H1 (cell line): ENCODE results near the gene ZNF613. TPM values are rescaled to one million over a fixed set of nuclear protein-coding genes. Genes with fewer than 3 reads are reported as not detected.

Experiments
- CTCF ChIA-PET: fragments of 300-600 bp; sonication (Branson Sonifier 250); formaldehyde crosslinking; loops from one replicate; lab custom pipeline; 2021; ENCODE audit not compliant: partially characterized antibody; lab: Charles Lee
- POLR2A ChIA-PET: fragments of 300-600 bp; sonication (Branson Sonifier 250); formaldehyde crosslinking; loops from one replicate; lab custom pipeline; 2021; ENCODE audit warnings: inconsistent platforms; ENCODE audit not compliant: partially characterized antibody; lab: Charles Lee
- DNase-seq, 2 experiments: peaks; one replicate each; pipeline versions ENCODE4 v3.0.0 to v3.0.0-alpha.2; 2010 to 2022; ENCODE audit warnings: low spot score in 2 of 2, low read depth in 1 of 2, mixed read lengths in 1 of 2
- FAIRE-seq: peaks from 2 replicates; lab custom pipeline; 2011; peaks lifted over from hg19 to GRCh38; lab: Jason Lieb, UNC
- H2AFZ ChIP-seq: 2 replicates; pipeline ENCODE4 v1.8.1; 2012; ENCODE audit warnings: low read length, inconsistent platforms
- H2AK5ac ChIP-seq: 2 replicates; pipeline ENCODE4 v1.6.1; 2013; ENCODE audit warnings: low read depth, low read length
- H2BK120ac ChIP-seq: replicated peaks from 2 replicates; pipeline ENCODE3; 2013; ENCODE audit warnings: low read depth, low read length, inconsistent platforms
- H2BK12ac ChIP-seq: 2 replicates; pipeline ENCODE4 v1.6.1; 2013; ENCODE audit warnings: low read depth, low read length
- H2BK15ac ChIP-seq: 2 replicates; pipeline ENCODE4 v1.6.1; 2013; ENCODE audit warnings: low read length
- H2BK20ac ChIP-seq: 2 replicates; pipeline ENCODE4 v1.6.1; 2013; ENCODE audit warnings: low read length
- H2BK5ac ChIP-seq: 2 replicates; pipeline ENCODE4 v1.6.1; 2013; ENCODE audit warnings: low read depth, low read length
- H3K14ac ChIP-seq: 2 replicates; pipeline ENCODE4 v1.6.1; 2013; ENCODE audit warnings: inconsistent platforms; ENCODE audit not compliant: insufficient read length
- H3K18ac ChIP-seq: 2 replicates; pipeline ENCODE4 v1.6.1; 2013; ENCODE audit warnings: low read length; ENCODE audit errors: extremely low read depth
- H3K23ac ChIP-seq: 2 replicates; pipeline ENCODE4 v1.6.1; 2013; ENCODE audit warnings: inconsistent platforms; ENCODE audit not compliant: insufficient read length
- H3K23me2 ChIP-seq: 2 replicates; pipeline ENCODE4 v1.6.1; 2013; ENCODE audit warnings: low read depth, low read length
- H3K27ac ChIP-seq: 2 replicates; pipeline ENCODE4 v1.6.1; 2011; ENCODE audit warnings: low read depth, low read length, inconsistent platforms
- H3K27me3 ChIP-seq, 4 experiments: replicated peaks in 1 of 4; 1 replicate in 1 of 4; 2 replicates in 3 of 4; pipeline versions ENCODE4 v1.6.1 to v1.8.1; 2011 to 2013; ENCODE audit warnings: low read length in 3 of 4, mild to moderate bottlenecking in 3 of 4, inconsistent platforms in 2 of 4, mixed read lengths in 2 of 4, moderate library complexity in 1 of 4; ENCODE audit not compliant: control insufficient read depth in 3 of 4, insufficient read depth in 3 of 4; ENCODE audit errors: extremely low read depth in 1 of 4
- H3K36me3 ChIP-seq, 4 experiments: 2 replicates each; pipeline versions ENCODE4 v1.6.1 to v1.8.1; 2011 to 2013; ENCODE audit warnings: mild to moderate bottlenecking in 4 of 4, low read length in 3 of 4, moderate library complexity in 2 of 4, control low read depth in 1 of 4, inconsistent platforms in 1 of 4; ENCODE audit not compliant: insufficient read depth in 4 of 4, control insufficient read depth in 2 of 4
- H3K4ac ChIP-seq: replicated peaks from 2 replicates; pipeline ENCODE3; 2013; ENCODE audit warnings: low read length, low read depth, mixed read lengths, inconsistent platforms; ENCODE audit not compliant: insufficient read length
- H3K4me1 ChIP-seq, 4 experiments: replicated peaks in 1 of 4; 1 replicate in 1 of 4; 2 replicates in 3 of 4; pipeline versions ENCODE4 v1.6.1 to v1.8.1; 2011 to 2013; ENCODE audit warnings: low read length in 3 of 4, inconsistent platforms in 2 of 4, mixed read lengths in 1 of 4; ENCODE audit not compliant: insufficient read depth in 4 of 4, control insufficient read depth in 3 of 4
- H3K4me2 ChIP-seq, 2 experiments: 2 replicates each; pipeline versions ENCODE4 v1.6.1 to v1.8.1; 2011 to 2013; ENCODE audit warnings: low read depth in 2 of 2, low read length in 2 of 2, control low read depth in 1 of 2, inconsistent platforms in 1 of 2, mild to moderate bottlenecking in 1 of 2; ENCODE audit not compliant: insufficient read depth in 1 of 2
- H3K4me3 ChIP-seq, 4 experiments: fragments of 200-600, 300-600 bp in 1 of 4; sonication (generic), shearing (Covaris generic), sonication (Bioruptor Twin) in 1 of 4; 2 replicates each; pipeline versions ENCODE4 v1.5.1 to v1.8.1; 2011 to 2016; ENCODE audit warnings: low read length in 4 of 4, low read depth in 3 of 4, control low read depth in 2 of 4, inconsistent platforms in 2 of 4, mild to moderate bottlenecking in 2 of 4, mixed read lengths in 1 of 4, moderate library complexity in 1 of 4; ENCODE audit not compliant: insufficient read depth in 2 of 4; ENCODE audit errors: extremely low read depth in 1 of 4
- H3K56ac ChIP-seq: replicated peaks from 2 replicates; pipeline ENCODE3; 2013; ENCODE audit warnings: low read depth, mild to moderate bottlenecking, mixed read lengths, low read length, inconsistent platforms; ENCODE audit not compliant: insufficient read length
- H3K79me1 ChIP-seq: 2 replicates; pipeline ENCODE4 v1.6.1; 2013; ENCODE audit warnings: low read depth, low read length, control low read depth
- H3K79me2 ChIP-seq, 2 experiments: 2 replicates each; pipeline versions ENCODE4 v1.6.1 to v1.8.1; 2012 to 2013; ENCODE audit warnings: low read length in 2 of 2, mild to moderate bottlenecking in 2 of 2, inconsistent platforms in 1 of 2; ENCODE audit not compliant: insufficient read depth in 2 of 2, control insufficient read depth in 1 of 2
- H3K9ac ChIP-seq, 4 experiments: replicated peaks in 1 of 4; 1 replicate in 1 of 4; 2 replicates in 3 of 4; pipeline versions ENCODE4 v1.6.1 to v1.8.1; 2011 to 2013; ENCODE audit warnings: low read depth in 3 of 4, low read length in 3 of 4, control low read depth in 2 of 4, mild to moderate bottlenecking in 2 of 4, moderate library complexity in 2 of 4, inconsistent platforms in 1 of 4; ENCODE audit errors: extremely low read depth in 1 of 4
- H3K9me3 ChIP-seq, 2 experiments: 2 replicates each; pipeline versions ENCODE4 v1.6.1 to v1.8.1; 2012 to 2013; ENCODE audit warnings: mild to moderate bottlenecking in 2 of 2, moderate library complexity in 2 of 2, control low read depth in 1 of 2, inconsistent platforms in 1 of 2, low read depth in 1 of 2, low read length in 1 of 2, mixed read lengths in 1 of 2; ENCODE audit not compliant: insufficient read depth in 2 of 2
- H4K20me1 ChIP-seq, 2 experiments: replicated peaks in 1 of 2; 2 replicates each; pipeline versions ENCODE3 to v1.8.1; 2011 to 2013; ENCODE audit warnings: inconsistent platforms in 2 of 2, low read length in 2 of 2, mild to moderate bottlenecking in 1 of 2; ENCODE audit not compliant: insufficient read depth in 2 of 2, control insufficient read depth in 1 of 2
- H4K5ac ChIP-seq: 2 replicates; pipeline ENCODE4 v1.6.1; 2013; ENCODE audit warnings: low read length, low read depth, mixed read lengths, inconsistent platforms; ENCODE audit not compliant: insufficient read length
- H4K8ac ChIP-seq: 2 replicates; pipeline ENCODE4 v1.8.0; 2013; ENCODE audit warnings: mild to moderate bottlenecking, moderate library complexity, low read length, inconsistent platforms; ENCODE audit not compliant: insufficient read depth; ENCODE audit errors: extremely low read depth
- H4K91ac ChIP-seq: replicated peaks from 2 replicates; pipeline ENCODE3; 2013; ENCODE audit warnings: low read length, mixed read lengths, inconsistent platforms; ENCODE audit not compliant: insufficient read length
- BCL11A ChIP-seq, 2 experiments: IDR thresholded peaks; one replicate each; pipeline ENCODE4 v1.6.1; 2011; ENCODE audit warnings: low read depth in 2 of 2, low read length in 2 of 2, mild to moderate bottlenecking in 2 of 2
- CBX5 ChIP-seq: fragments of 300-800, 300-1000 bp; sonication (generic); IDR thresholded peaks from 2 replicates; pipeline ENCODE4 v1.7.1; 2016; ENCODE audit warnings: antibody characterized with exemption, low read length, low read depth
- FOSL1 ChIP-seq: IDR thresholded peaks from 2 replicates; pipeline ENCODE4 v1.6.1; 2011; ENCODE audit warnings: mild to moderate bottlenecking, low read depth, low read length, moderate library complexity; ENCODE audit not compliant: insufficient read depth
- GABPA ChIP-seq: IDR thresholded peaks from 2 replicates; pipeline ENCODE4 v1.6.1; 2011; ENCODE audit warnings: mild to moderate bottlenecking, low read length, moderate library complexity, borderline replicate concordance; ENCODE audit not compliant: insufficient read depth
- GTF2F1 ChIP-seq: IDR thresholded peaks from 2 replicates; pipeline ENCODE4 v1.6.1; 2012; ENCODE audit warnings: low read depth, low read length, improper control_type of control experiment, borderline replicate concordance
- KDM1A ChIP-seq: fragments of 200-600, 300-600 bp; sonication (generic); IDR thresholded peaks from 2 replicates; pipeline ENCODE4 v1.7.1; 2016; ENCODE audit warnings: mild to moderate bottlenecking, low read length, borderline replicate concordance
- NANOG ChIP-seq: IDR thresholded peaks from 2 replicates; pipeline ENCODE4 v1.6.1; 2011; ENCODE audit warnings: low read length, low read depth, mild to moderate bottlenecking, inconsistent platforms; ENCODE audit not compliant: insufficient read depth, poor library complexity, severe bottlenecking
- NRF1 ChIP-seq: IDR thresholded peaks from 2 replicates; pipeline ENCODE4 v1.6.1; 2011; ENCODE audit warnings: mild to moderate bottlenecking, low read depth, low read length, improper control_type of control experiment
- RFX5 ChIP-seq: IDR thresholded peaks from 2 replicates; pipeline ENCODE4 v1.6.1; 2011; ENCODE audit warnings: low read depth, low read length, improper control_type of control experiment, borderline replicate concordance
- SUZ12 ChIP-seq: fragments of 200-600 bp; sonication (generic); IDR thresholded peaks from 2 replicates; pipeline ENCODE4 v1.6.1; 2012; ENCODE audit warnings: mild to moderate bottlenecking, inconsistent platforms, low read length, moderate library complexity, mixed read lengths
- TCF12 ChIP-seq: IDR thresholded peaks from 2 replicates; pipeline ENCODE4 v1.6.1; 2011; ENCODE audit warnings: low read depth, mild to moderate bottlenecking, low read length
- TEAD4 ChIP-seq: IDR thresholded peaks from 2 replicates; pipeline ENCODE4 v1.6.1; 2012; ENCODE audit warnings: low read depth, low read length, inconsistent platforms, mixed read lengths
- WGBS, 2 experiments: shearing (Covaris generic) in 1 of 2; methylation state at CpG; one replicate each; pipeline versions ENCODE4 v1.1.6 to v1.1.7; 2013 to 2015; ENCODE audit warnings: low lambda C conversion rate in 2 of 2, mixed read lengths in 2 of 2, inconsistent platforms in 1 of 2, low coverage in 1 of 2, missing lambda C conversion rate in 1 of 2; ENCODE audit not compliant: insufficient replicate concordance in 2 of 2, insufficient coverage in 1 of 2, insufficient read length in 1 of 2; ENCODE audit errors: extremely low coverage in 1 of 2, missing lambda C conversion rate in 1 of 2; 5-methylcytosine and 5-hydroxymethylcytosine counted together
- polyA plus RNA-seq, 7 experiments: library from polyadenylated mRNA; depleted of rRNA in 3 of 7; stranded (reverse) in 5 of 7; unstranded in 2 of 7; fragments of >200 nt in 5 of 7; fragments of 200-250 nt in 2 of 7; gene quantifications; 1 replicate in 5 of 7; 2 replicates in 1 of 7; 4 replicates in 1 of 7; pipeline versions ENCODE4 v1.2.1 to v1.2.3, GENCODE V29; 2011 to 2013; ENCODE audit warnings: missing spikeins in 2 of 7, mixed read lengths in 2 of 7
- total RNA-seq: library from RNA; stranded (reverse); fragmentation: NEBNext Ultra II Directional; extraction: Animal tissue kit (Norgen Biotek cat#: 25700); gene quantifications from 2 replicates; pipeline ENCODE4 v1.2.1, GENCODE V29; 2021

ZNF613 gene
- total and polyA plus RNA-seq, 2 of the 8 experiments (the other 6 are each of a cell fraction or from before 2014, with no cell fraction given): 4.7 to 14.2 TPM

DNA sequence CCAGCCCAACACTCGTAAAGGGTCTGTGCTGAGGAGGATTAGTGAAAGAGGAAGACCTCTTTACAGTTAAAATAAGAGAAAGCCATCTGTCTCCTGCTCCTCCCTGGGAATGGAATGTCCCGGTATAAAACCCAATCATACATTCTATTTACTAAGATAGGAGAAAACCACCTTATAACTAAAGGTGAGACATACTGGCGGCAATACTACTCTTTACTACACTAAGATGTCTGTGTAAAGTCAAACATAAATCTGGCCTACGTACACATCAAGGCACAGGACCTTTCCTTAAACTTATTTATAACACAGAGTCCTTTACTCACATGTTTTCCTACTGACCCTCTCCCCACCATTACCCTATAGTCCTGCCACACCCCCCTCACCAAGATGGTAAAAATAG, 56.1 kb downstream of the ZNF613 start:
- no peak overlapping the region for H2BK15ac ChIP-seq
- H3K79me1 ChIP-seq: peaks cover 2% of the 10 kb centered on the region; the same call in 1 of the 2 replicates
- no peaks in the 10 kb centered on the region for H3K23me2 ChIP-seq
- no peak overlapping the region for H3K4me2 ChIP-seq
- no peak overlapping the region for H3K23ac ChIP-seq
- no peak overlapping the region for H2AK5ac ChIP-seq
- no peaks in the 10 kb centered on the region for H4K20me1 ChIP-seq
- POLR2A ChIA-PET: no interaction called here
- peaks cover 4 to 72% of the 10 kb centered on the region in 2 experiments; a peak in 3 of 4 replicates for H3K79me2 ChIP-seq
- H3K18ac ChIP-seq: no peak overlapping the region
- peaks cover 0 to 3% (median 0%) of the 10 kb centered on the region in 4 experiments; a peak in 1 of 7 replicates for H3K4me1 ChIP-seq
- TF ChIP-seq TCF12 (no peak), RFX5 (no peak), GABPA (no peak), FOSL1 (no peak), CBX5 (no peak), SUZ12 (no peak), TEAD4 (no peak), GTF2F1 (no peak), NANOG (no peak), KDM1A (no peak), BCL11A (IDR thresholded peaks at IDR 0.05; ENCODE audit: low read depth in 2 of 2, low read length in 2 of 2) (no peak), NRF1 (no peak)
- TF ChIP-seq, all 59 proteins: peak for 0
- DNase-seq (no peak), FAIRE-seq (no peak)
- Histone ChIP-seq H3K4me3 (no peak overlapping the region), H2AFZ (no peak overlapping the region), H3K4ac (no peak overlapping the region), H3K27ac (no peak overlapping the region), H2BK5ac (no peak overlapping the region), H3K14ac (no peak overlapping the region), H3K9me3 (peaks cover 14 to 27% of the 10 kb centered on the region in 2 experiments), H4K91ac (no peak overlapping the region), H2BK20ac (no peak overlapping the region), H4K8ac (no peak overlapping the region), H3K36me3 (peaks cover 0 to 11% (median 0%) of the 10 kb centered on the region in 4 experiments; a peak in 3 of 8 replicates), H3K27me3 (no peaks in the 10 kb centered on the region), H4K5ac (no peak overlapping the region), H3K9ac (no peak overlapping the region), H2BK12ac (no peak overlapping the region), H3K56ac (no peak overlapping the region), H2BK120ac (no peak overlapping the region)
- 92% methylated on average over 4 of the region's 4 CpGs; no CpG with 5 or more reads in 1 of the 2 experiments for WGBS, 2 experiments
- CTCF ChIA-PET: no interaction called here
